Measurements from ENCODE around the gene ALS2. TPM values are rescaled to one million over a fixed set of nuclear protein-coding genes. Genes with fewer than 3 reads are reported as not detected.

The ALS2 gene
- total RNA-seq (10 to 100 TPM; 30.9 to 42.1 TPM), polyA plus RNA-seq (ENCODE audit: insufficient read length in 2 of 2) (10 to 100 TPM; 21.7 to 24.8 TPM)
- long read RNA-seq, donor 1, partial matches to known transcripts = 0 of 1 reads
- long read RNA-seq, donor 1, other reads (novel, unspliced or antisense) = 0 of 1 reads
- long read RNA-seq, donor 2, partial matches to known transcripts = 0 of 3 reads
- long read RNA-seq, donor 2, other reads (novel, unspliced or antisense) = 0 of 3 reads
- long read RNA-seq, donor 3, partial matches to known transcripts = 0 of 2 reads
- long read RNA-seq, donor 3, other reads (novel, unspliced or antisense) = 0 of 2 reads
- long read RNA-seq, donor 4, partial matches to known transcripts = 0 of 2 reads
- long read RNA-seq, donor 4, other reads (novel, unspliced or antisense) = 0 of 2 reads

- under 1% methylated on average over 49 of the region's 60 CpGs for WGBS (ENCODE audit: insufficient coverage)
Observed at GRCh38 chr2:201780674-201781493, at the start of gene ALS2. Gene ALS2, minus strand, starts transcription at chr2:201780933. Its CDS starts 12,048 bp downstream, at chr2:201768885.

GRCh38 chr2:201828220-201828619 is 47.5 kb upstream of the ALS2 start:
- Histone ChIP-seq H3K4me3 (ENCODE audit: low read depth, low read length) (no peak overlapping the region), H3K4me1 (ENCODE audit: control insufficient read depth, insufficient read depth, low read length) (no peaks in the 10 kb centered on the region), H3K27me3 (ENCODE audit: control insufficient read depth, insufficient read depth, low read length) (no peaks in the 10 kb centered on the region), H3K36me3 (ENCODE audit: control insufficient read depth, insufficient read depth, low read length) (no peaks in the 10 kb centered on the region), H3K9me3 (ENCODE audit: control insufficient read depth, insufficient read depth, low read length) (no peaks in the 10 kb centered on the region), H3K27ac (ENCODE audit: low read depth, low read length) (no peak overlapping the region)
- WGBS (ENCODE audit: insufficient coverage) = 90% methylated on average over 2 of the region's 2 CpGs
- no peak for DNase-seq (ENCODE audit: low read depth in 4 of 6, low spot score in 6 of 6)

More at GRCh38 chr2:201780674-201781493, at the start of gene ALS2:
- Histone ChIP-seq H3K4me1 (ENCODE audit: control insufficient read depth, insufficient read depth, low read length) (peaks cover 8% of the 10 kb centered on the region), H3K27me3 (ENCODE audit: control insufficient read depth, insufficient read depth, low read length) (no peaks in the 10 kb centered on the region), H3K36me3 (ENCODE audit: control insufficient read depth, insufficient read depth, low read length) (no peaks in the 10 kb centered on the region), H3K4me3 (ENCODE audit: low read depth, low read length) (peak within 1 kb of the TSS; percentile 100), H3K27ac (ENCODE audit: low read depth, low read length) (peak within 1 kb of the TSS; percentile 90), H3K9me3 (ENCODE audit: control insufficient read depth, insufficient read depth, low read length) (no peaks in the 10 kb centered on the region)
- DNase-seq (ENCODE audit: low read depth in 4 of 6, low spot score in 6 of 6) = peak; percentile 90 to 100 (median 97)

- H3K4me1 ChIP-seq (ENCODE audit: control insufficient read depth, insufficient read depth, low read length) = no peaks in the 10 kb centered on the region
- no peaks in the 10 kb centered on the region for H3K36me3 ChIP-seq (ENCODE audit: control insufficient read depth, insufficient read depth, low read length)
- no peak overlapping the region for H3K27ac ChIP-seq (ENCODE audit: low read depth, low read length)
- H3K9me3 ChIP-seq (ENCODE audit: control insufficient read depth, insufficient read depth, low read length) = no peaks in the 10 kb centered on the region
- whole genome bisulfite sequencing (ENCODE audit: insufficient coverage) = 93% methylated on average over 1 of the region's 3 CpGs
- DNase-seq (ENCODE audit: low read depth in 4 of 6, low spot score in 6 of 6) = no peak
- H3K4me3 ChIP-seq (ENCODE audit: low read depth, low read length) = no peak overlapping the region
- H3K27me3 ChIP-seq (ENCODE audit: control insufficient read depth, insufficient read depth, low read length) = no peaks in the 10 kb centered on the region
Observed at GRCh38 chr2:201827621-201828020, 46.9 kb upstream of the ALS2 start.

GRCh38 chr2:201824212-201824611 is 43.5 kb upstream of the ALS2 start:
- WGBS (ENCODE audit: insufficient coverage) = no CpG with 5 or more reads among the region's 1 CpG
- DNase-seq (ENCODE audit: low read depth in 4 of 6, low spot score in 6 of 6) = no peak
- Histone ChIP-seq H3K9me3 (ENCODE audit: control insufficient read depth, insufficient read depth, low read length) (no peaks in the 10 kb centered on the region), H3K27me3 (ENCODE audit: control insufficient read depth, insufficient read depth, low read length) (no peaks in the 10 kb centered on the region), H3K4me1 (ENCODE audit: control insufficient read depth, insufficient read depth, low read length) (no peaks in the 10 kb centered on the region), H3K27ac (ENCODE audit: low read depth, low read length) (no peak overlapping the region), H3K36me3 (ENCODE audit: control insufficient read depth, insufficient read depth, low read length) (no peaks in the 10 kb centered on the region), H3K4me3 (ENCODE audit: low read depth, low read length) (no peak overlapping the region)

GRCh38 chr2:201821080-201821479 is 40.3 kb upstream of the ALS2 start:
- Histone ChIP-seq H3K4me3 (ENCODE audit: low read depth, low read length) (no peak overlapping the region), H3K9me3 (ENCODE audit: control insufficient read depth, insufficient read depth, low read length) (no peaks in the 10 kb centered on the region), H3K27ac (ENCODE audit: low read depth, low read length) (no peak overlapping the region), H3K4me1 (ENCODE audit: control insufficient read depth, insufficient read depth, low read length) (no peaks in the 10 kb centered on the region), H3K27me3 (ENCODE audit: control insufficient read depth, insufficient read depth, low read length) (no peaks in the 10 kb centered on the region), H3K36me3 (ENCODE audit: control insufficient read depth, insufficient read depth, low read length) (no peaks in the 10 kb centered on the region)
- 86% methylated on average over 2 of the region's 5 CpGs for WGBS (ENCODE audit: insufficient coverage)
- no peak for DNase-seq (ENCODE audit: low read depth in 4 of 6, low spot score in 6 of 6)

GRCh38 chr2:201820383-201821007 is 39.8 kb upstream of the ALS2 start:
- no peaks in the 10 kb centered on the region for H3K36me3 ChIP-seq (ENCODE audit: control insufficient read depth, insufficient read depth, low read length)
- H3K27me3 ChIP-seq (ENCODE audit: control insufficient read depth, insufficient read depth, low read length) = no peaks in the 10 kb centered on the region
- H3K27ac ChIP-seq (ENCODE audit: low read depth, low read length) = no peak overlapping the region
- no peak overlapping the region for H3K4me3 ChIP-seq (ENCODE audit: low read depth, low read length)
- H3K9me3 ChIP-seq (ENCODE audit: control insufficient read depth, insufficient read depth, low read length) = no peaks in the 10 kb centered on the region
- H3K4me1 ChIP-seq (ENCODE audit: control insufficient read depth, insufficient read depth, low read length) = no peaks in the 10 kb centered on the region
- DNase-seq (ENCODE audit: low read depth in 4 of 6, low spot score in 6 of 6) = no peak
- WGBS (ENCODE audit: insufficient coverage) = 93% methylated on average over 2 of the region's 4 CpGs

- H3K4me1 ChIP-seq (ENCODE audit: control insufficient read depth, insufficient read depth, low read length) = no peaks in the 10 kb centered on the region
- no peaks in the 10 kb centered on the region for H3K27me3 ChIP-seq (ENCODE audit: control insufficient read depth, insufficient read depth, low read length)
- H3K27ac ChIP-seq (ENCODE audit: low read depth, low read length) = no peak overlapping the region
- DNase-seq (ENCODE audit: low read depth in 4 of 6, low spot score in 6 of 6) = no peak
- no peaks in the 10 kb centered on the region for H3K36me3 ChIP-seq (ENCODE audit: control insufficient read depth, insufficient read depth, low read length)
- H3K9me3 ChIP-seq (ENCODE audit: control insufficient read depth, insufficient read depth, low read length) = no peaks in the 10 kb centered on the region
- 93% methylated on average over 1 of the region's 5 CpGs for WGBS (ENCODE audit: insufficient coverage)
- H3K4me3 ChIP-seq (ENCODE audit: low read depth, low read length) = no peak overlapping the region
Observed at GRCh38 chr2:201816657-201817575, 36.2 kb upstream of the ALS2 start.

GRCh38 chr2:201813996-201814760 is 33.4 kb upstream of the ALS2 start:
- Histone ChIP-seq H3K36me3 (ENCODE audit: control insufficient read depth, insufficient read depth, low read length) (no peaks in the 10 kb centered on the region), H3K4me1 (ENCODE audit: control insufficient read depth, insufficient read depth, low read length) (no peaks in the 10 kb centered on the region), H3K9me3 (ENCODE audit: control insufficient read depth, insufficient read depth, low read length) (no peaks in the 10 kb centered on the region), H3K27me3 (ENCODE audit: control insufficient read depth, insufficient read depth, low read length) (no peaks in the 10 kb centered on the region), H3K27ac (ENCODE audit: low read depth, low read length) (no peak overlapping the region), H3K4me3 (ENCODE audit: low read depth, low read length) (no peak overlapping the region)
- 81% methylated on average over 4 of the region's 9 CpGs for WGBS (ENCODE audit: insufficient coverage)
- peak in 2 of 6 donors; percentile 63 to 64 for DNase-seq (ENCODE audit: low read depth in 4 of 6, low spot score in 6 of 6)

Data from spinal cord (tissue), 10 donors.